Activated T-helper 17 cell treated with anti-CD3 and anti-CD28 coated beads, Interleukin-2, amount 50 U/mL, for 72 hours (primary cell): ENCODE data around the gene CNP. TPM values are rescaled to one million over a fixed set of nuclear protein-coding genes. Genes with fewer than 3 reads are reported as not detected.
"Not testable (repeated sequence)": the region's sequence is repeated elsewhere in the genome, so short reads cannot be mapped to it uniquely, and the experiment has no call there.

Experiments
- ATAC-seq: fragments of 150-1000 bp; cut with Tn5 transposase; replicated peaks from 2 replicates; pipeline ENCODE4 v1.10.0; 2021; ENCODE audit warnings: mild to moderate bottlenecking, moderate library complexity
- H3K27ac Mint-ChIP-seq: one replicate; pipeline ENCODE4 v1.8.0; 2022; ENCODE audit warnings: mixed read lengths
- H3K27me3 Mint-ChIP-seq: one replicate; pipeline ENCODE4 v1.8.0; 2022; ENCODE audit warnings: mixed read lengths
- H3K36me3 Mint-ChIP-seq: one replicate; pipeline ENCODE4 v1.8.0; 2022; ENCODE audit warnings: low read depth, mild to moderate bottlenecking, mixed read lengths
- H3K4me1 Mint-ChIP-seq: one replicate; pipeline ENCODE4 v1.8.0; 2022; ENCODE audit warnings: mixed read lengths
- H3K4me3 Mint-ChIP-seq: one replicate; pipeline ENCODE4 v1.8.0; 2022; ENCODE audit warnings: mild to moderate bottlenecking, mixed read lengths
- H3K9me3 Mint-ChIP-seq: one replicate; pipeline ENCODE4 v1.8.0; 2022; ENCODE audit warnings: mixed read lengths
- total RNA-seq, 2 donors: library from RNA; stranded (reverse); gene quantifications; one replicate each; pipeline ENCODE4 v1.2.3, GENCODE V29; 2022

Gene CNP
- total RNA-seq, 2 donors from 2014 or later = 51.4 to 82.9 TPM

GRCh38 chr17:42018988-42019387, 52.4 kb downstream of the CNP start:
- no peaks in the 10 kb centered on the region for H3K9me3 Mint-ChIP-seq
- H3K4me1 Mint-ChIP-seq = peaks cover 34% of the 10 kb centered on the region
- H3K4me3 Mint-ChIP-seq = peak overlapping the region; percentile 94
- H3K36me3 Mint-ChIP-seq = peaks cover 42% of the 10 kb centered on the region
- no peak for ATAC-seq
- no peak overlapping the region for H3K27ac Mint-ChIP-seq
- no peaks in the 10 kb centered on the region for H3K27me3 Mint-ChIP-seq

DNA sequence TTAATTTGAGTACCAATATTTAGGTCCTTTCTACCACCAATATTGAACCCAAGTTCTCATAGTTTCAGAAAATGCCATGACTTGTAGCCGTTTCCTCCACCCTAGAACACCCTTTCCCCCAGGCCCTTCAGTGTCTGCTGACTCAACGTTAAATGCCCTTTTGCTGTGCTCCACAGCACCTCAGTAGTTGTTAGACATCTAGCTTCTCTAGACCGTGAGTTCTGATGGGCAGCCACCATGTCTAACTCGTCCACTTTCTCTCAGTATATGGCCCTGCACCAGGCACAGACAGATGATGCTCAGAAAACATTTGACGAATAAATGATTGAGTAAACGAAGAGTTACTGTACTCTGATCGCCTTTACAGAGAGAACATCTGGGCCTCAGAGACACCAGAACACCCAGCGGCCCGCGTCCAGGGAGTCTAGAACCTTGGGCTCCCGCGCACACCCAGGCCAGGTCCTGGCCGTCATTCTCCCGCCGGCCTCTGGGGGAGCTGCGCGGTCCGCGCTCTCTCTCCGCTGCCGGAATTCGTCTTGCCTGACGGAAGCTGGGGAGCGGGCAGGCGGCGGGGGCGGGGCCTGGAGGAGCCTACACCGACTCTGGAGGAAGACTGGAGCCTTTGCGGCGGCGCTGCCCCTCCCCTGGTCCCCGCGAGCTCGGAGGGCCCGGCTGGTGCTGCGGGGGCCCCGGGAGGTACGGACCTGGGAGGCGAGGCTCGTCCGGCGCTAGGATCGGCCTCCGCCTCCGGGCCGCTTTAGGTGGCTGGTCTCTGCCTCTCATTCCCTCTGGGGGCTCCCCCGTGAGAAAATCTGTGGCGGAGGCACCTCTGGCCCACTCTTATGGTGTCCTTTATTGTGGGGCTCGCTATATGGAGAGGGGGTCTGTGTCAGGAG, 53.2 kb downstream of the CNP start, which contains the start of gene NKIRAS2:
TSS of gene NKIRAS2 (plus strand) at position 582 of the 896 bp plus-strand sequence. CDS start 1,488 bp downstream, outside the sequence.
- H3K27me3 Mint-ChIP-seq = no peaks in the 10 kb centered on the region
- peak within 1 kb of the TSS; percentile 95 for H3K27ac Mint-ChIP-seq
- H3K4me1 Mint-ChIP-seq = peaks cover 36% of the 10 kb centered on the region
- peaks cover 50% of the 10 kb centered on the region for H3K36me3 Mint-ChIP-seq
- peak; percentile 85 for ATAC-seq
- peak within 1 kb of the TSS; percentile 94 for H3K4me3 Mint-ChIP-seq
- no peaks in the 10 kb centered on the region for H3K9me3 Mint-ChIP-seq

DNA sequence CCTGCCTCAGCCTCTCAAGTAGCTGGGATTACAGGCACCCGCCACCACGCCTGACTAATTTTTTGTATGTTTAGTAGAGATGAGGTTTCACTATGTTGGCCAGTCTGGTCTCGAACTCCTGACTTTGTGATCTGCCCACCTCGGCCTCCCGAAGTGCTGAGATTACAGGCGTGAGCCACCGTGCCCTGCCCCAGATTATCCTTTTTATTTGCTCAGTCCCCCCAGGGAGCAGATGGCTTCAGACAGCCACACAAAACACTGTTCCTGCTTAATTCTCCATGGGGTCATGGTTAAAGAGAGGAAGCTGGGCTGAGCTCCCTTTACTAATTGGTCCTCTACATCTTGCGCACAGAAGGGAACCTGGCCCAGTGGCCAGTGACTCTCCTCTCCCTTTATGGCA, 54.2 kb downstream of the CNP start:
- not testable (repeated sequence) for H3K27me3 Mint-ChIP-seq, ATAC-seq, H3K9me3 Mint-ChIP-seq
- Mint-ChIP-seq H3K4me1 (peaks cover 39% of the 10 kb centered on the region), H3K36me3 (peaks cover 43% of the 10 kb centered on the region), H3K4me3 (peak overlapping the region; percentile 94), H3K27ac (peak overlapping the region; percentile 95)

GRCh38 chr17:42023524-42024349, 57.1 kb downstream of the CNP start:
- H3K4me1 Mint-ChIP-seq = peaks cover 25% of the 10 kb centered on the region
- peaks cover 3% of the 10 kb centered on the region for H3K27me3 Mint-ChIP-seq
- peaks cover 27% of the 10 kb centered on the region for H3K36me3 Mint-ChIP-seq
- H3K9me3 Mint-ChIP-seq = no peaks in the 10 kb centered on the region
- no peak overlapping the region for H3K4me3 Mint-ChIP-seq
- H3K27ac Mint-ChIP-seq = no peak overlapping the region
- no peak for ATAC-seq

DNA sequence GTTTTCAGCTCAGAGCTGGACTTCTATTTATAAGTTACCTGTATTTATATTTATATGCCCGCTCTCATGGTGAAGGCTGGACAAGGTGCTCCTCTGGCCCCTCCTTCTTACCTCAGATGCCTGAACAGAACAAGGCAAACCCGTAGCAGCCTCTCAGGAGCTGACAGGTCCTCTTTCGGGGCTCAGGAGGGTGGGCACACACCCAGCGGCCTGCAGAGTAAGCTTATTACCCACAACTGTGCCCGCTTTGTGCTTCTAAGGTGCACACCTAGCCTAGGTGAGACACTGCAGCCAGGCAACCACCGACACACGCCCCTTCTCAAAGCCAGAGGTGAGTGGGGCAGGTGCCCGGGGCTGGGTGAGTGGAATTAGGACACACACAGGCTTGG, 58.6 kb downstream of the CNP start:
- H3K4me3 Mint-ChIP-seq = peak overlapping the region; percentile 25
- H3K9me3 Mint-ChIP-seq = no peaks in the 10 kb centered on the region
- H3K36me3 Mint-ChIP-seq = peaks cover 27% of the 10 kb centered on the region
- peak; percentile 18 for ATAC-seq
- peaks cover 16% of the 10 kb centered on the region for H3K4me1 Mint-ChIP-seq
- H3K27me3 Mint-ChIP-seq = peaks cover 5% of the 10 kb centered on the region
- H3K27ac Mint-ChIP-seq = peak overlapping the region; percentile 73

- H3K4me1 Mint-ChIP-seq = peaks cover 16% of the 10 kb centered on the region
- H3K4me3 Mint-ChIP-seq = no peak overlapping the region
- peaks cover 27% of the 10 kb centered on the region for H3K36me3 Mint-ChIP-seq
- ATAC-seq = no peak
- no peaks in the 10 kb centered on the region for H3K9me3 Mint-ChIP-seq
- H3K27me3 Mint-ChIP-seq = peaks cover 5% of the 10 kb centered on the region
- H3K27ac Mint-ChIP-seq = no peak overlapping the region
Measured at GRCh38 chr17:42025936-42026335, 59.3 kb downstream of the CNP start.

- Mint-ChIP-seq H3K36me3 (peaks cover 17% of the 10 kb centered on the region), H3K27ac (no peak overlapping the region), H3K4me1 (peaks cover 10% of the 10 kb centered on the region), H3K27me3 (peaks cover 5% of the 10 kb centered on the region), H3K9me3 (no peaks in the 10 kb centered on the region), H3K4me3 (no peak overlapping the region)
- ATAC-seq = no peak
Measured at GRCh38 chr17:42026857-42027589, 60.4 kb downstream of the CNP start.

Other genes starting within 250 kb of the CNP start
- gene HAP1, start 232.2 kb upstream of the CNP start, total RNA-seq = under 1 TPM; 0.13 to 0.15 TPM
- under 1 TPM; 0.32 to 0.45 TPM for gene JUP, start 180.1 kb upstream of the CNP start, total RNA-seq
- under 1 TPM; 0.64 to 0.89 TPM for gene P3H4, start 154.8 kb upstream of the CNP start, total RNA-seq
- gene FKBP10, start 153.8 kb upstream of the CNP start, total RNA-seq = under 1 TPM; 0.09 to 0.37 TPM
- 10 to 100 TPM; 51.2 to 70.3 TPM for gene NT5C3B, start 130.6 kb upstream of the CNP start, total RNA-seq
- gene KLHL10, start 129.0 kb upstream of the CNP start, total RNA-seq = under 1 TPM in 1 of 2 donors, not detected in 1; 0.16 TPM
- 10 to 100 TPM; 15.1 to 16.2 TPM for gene KLHL11, start 101.4 kb upstream of the CNP start, total RNA-seq
- 100 to 1,000 TPM in 1 of 2 donors, 10 to 100 TPM in 1; 95.4 to 222 TPM for gene ACLY, start 47.8 kb upstream of the CNP start, total RNA-seq
- under 1 TPM; 0.63 to 0.93 TPM for gene ODAD4, start 36.2 kb upstream of the CNP start, total RNA-seq
- gene DNAJC7, start 50.6 kb downstream of the CNP start, total RNA-seq = 100 to 1,000 TPM in 1 of 2 donors, 10 to 100 TPM in 1; 79.5 to 118 TPM
- 10 to 100 TPM; 12.0 to 14.9 TPM for gene NKIRAS2, start 53.3 kb downstream of the CNP start, total RNA-seq
- under 1 TPM; 0.06 to 0.32 TPM for gene C17orf113, start 83.8 kb downstream of the CNP start, total RNA-seq
- gene ZNF385C, start 131.7 kb downstream of the CNP start, total RNA-seq = under 1 TPM; 0.15 to 0.48 TPM
- gene DHX58, start 145.9 kb downstream of the CNP start, total RNA-seq = 10 to 100 TPM; 12.0 to 19.1 TPM
- gene KAT2A, start 154.6 kb downstream of the CNP start, total RNA-seq = 10 to 100 TPM; 32.8 to 44.2 TPM
- under 1 TPM in 1 of 2 donors, not detected in 1; 0.13 TPM for gene HSPB9, start 156.0 kb downstream of the CNP start, total RNA-seq
- 10 to 100 TPM; 30.4 to 77.7 TPM for gene RAB5C, start 188.2 kb downstream of the CNP start, total RNA-seq
- under 1 TPM; 0.95 to 0.99 TPM for gene KCNH4, start 214.3 kb downstream of the CNP start, total RNA-seq
- gene HCRT, start 218.7 kb downstream of the CNP start, total RNA-seq = not detected
- gene GHDC, start 227.7 kb downstream of the CNP start, total RNA-seq = 10 to 100 TPM; 19.6 to 24.5 TPM